Calu3 (cell line): Measurements from ENCODE around the gene SERGEF. TPM values are rescaled to one million over a fixed set of nuclear protein-coding genes. Genes with fewer than 3 reads are reported as not detected.
"Not testable (repeated sequence)": the region's sequence is repeated elsewhere in the genome, so short reads cannot be mapped to it uniquely, and the experiment has no call there.

Experiments
- BruUV-seq: library from RNA; stranded (reverse); fragments of 400-500 nt; replicated peaks from 2 replicates; lab custom pipeline; 2021; lab: Mats Ljungman, UMichigan
- CTCF ChIA-PET: fragments of 300-600 bp; sonication (Branson Sonifier 250); formaldehyde crosslinking; loops from one replicate; lab custom pipeline; 2022; ENCODE audit warnings: antibody characterized with exemption; lab: Charles Lee
- DNase-seq: peaks from one replicate; pipeline ENCODE4 v3.0.0; 2022
- H3K27ac Mint-ChIP-seq: one replicate; pipeline ENCODE4 v1.8.0; 2022; ENCODE audit warnings: mixed read lengths; ENCODE audit not compliant: unreplicated experiment
- H3K27me3 Mint-ChIP-seq: one replicate; pipeline ENCODE4 v1.8.0; 2022; ENCODE audit warnings: mixed read lengths; ENCODE audit not compliant: unreplicated experiment
- H3K36me3 Mint-ChIP-seq: one replicate; pipeline ENCODE4 v1.8.0; 2022; ENCODE audit warnings: mild to moderate bottlenecking, moderate library complexity, mixed read lengths; ENCODE audit not compliant: insufficient read depth, unreplicated experiment
- H3K4me1 Mint-ChIP-seq: one replicate; pipeline ENCODE4 v1.8.0; 2022; ENCODE audit warnings: mild to moderate bottlenecking, low read depth, mixed read lengths; ENCODE audit not compliant: unreplicated experiment
- H3K4me3 Mint-ChIP-seq: one replicate; pipeline ENCODE4 v1.8.0; 2022; ENCODE audit warnings: mild to moderate bottlenecking, low read depth, moderate library complexity, mixed read lengths; ENCODE audit not compliant: unreplicated experiment
- H3K9me3 Mint-ChIP-seq: one replicate; pipeline ENCODE4 v1.8.0; 2022; ENCODE audit warnings: low read depth, mixed read lengths; ENCODE audit not compliant: unreplicated experiment
- CTCF ChIP-seq: fragments of 200-600 bp; IDR thresholded peaks from one replicate; pipeline ENCODE4 v1.8.0; 2022; ENCODE audit warnings: antibody characterized with exemption; ENCODE audit not compliant: unreplicated experiment
- intact Hi-C: fragments of 100-400 bp; cut with micrococcal nuclease; formaldehyde crosslinking; loops from one replicate; pipeline ENCODE4 v1.10.0; 2022; ENCODE audit not compliant: unreplicated experiment
- total RNA-seq: library from RNA; stranded (reverse); gene quantifications from 2 replicates; pipeline ENCODE4 v1.2.3, GENCODE V29; 2022

SERGEF gene
- total RNA-seq, 1 experiment from 2014 or later = 28.1 TPM

DNA sequence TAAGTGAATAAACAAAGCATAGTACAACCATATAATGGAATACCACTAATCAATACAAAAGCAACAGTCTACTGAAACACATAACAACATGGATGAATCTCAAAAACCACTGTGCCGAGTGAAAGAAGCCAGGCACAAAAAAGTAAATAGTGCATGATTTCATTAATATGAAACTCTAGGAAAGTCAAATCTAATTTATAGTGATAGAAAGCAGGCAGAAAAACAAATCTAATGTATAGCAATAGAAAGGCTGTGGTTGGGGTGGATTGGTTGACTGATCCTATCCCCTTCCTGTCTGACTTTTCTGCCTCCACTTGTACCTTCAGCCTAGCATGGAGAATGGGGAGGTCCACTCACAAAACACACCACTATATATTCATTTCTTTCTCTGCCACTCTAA is 115.4 kb downstream of the SERGEF start:
- CTCF ChIA-PET = no interaction called here
- no peak for TF ChIP-seq CTCF

DNA sequence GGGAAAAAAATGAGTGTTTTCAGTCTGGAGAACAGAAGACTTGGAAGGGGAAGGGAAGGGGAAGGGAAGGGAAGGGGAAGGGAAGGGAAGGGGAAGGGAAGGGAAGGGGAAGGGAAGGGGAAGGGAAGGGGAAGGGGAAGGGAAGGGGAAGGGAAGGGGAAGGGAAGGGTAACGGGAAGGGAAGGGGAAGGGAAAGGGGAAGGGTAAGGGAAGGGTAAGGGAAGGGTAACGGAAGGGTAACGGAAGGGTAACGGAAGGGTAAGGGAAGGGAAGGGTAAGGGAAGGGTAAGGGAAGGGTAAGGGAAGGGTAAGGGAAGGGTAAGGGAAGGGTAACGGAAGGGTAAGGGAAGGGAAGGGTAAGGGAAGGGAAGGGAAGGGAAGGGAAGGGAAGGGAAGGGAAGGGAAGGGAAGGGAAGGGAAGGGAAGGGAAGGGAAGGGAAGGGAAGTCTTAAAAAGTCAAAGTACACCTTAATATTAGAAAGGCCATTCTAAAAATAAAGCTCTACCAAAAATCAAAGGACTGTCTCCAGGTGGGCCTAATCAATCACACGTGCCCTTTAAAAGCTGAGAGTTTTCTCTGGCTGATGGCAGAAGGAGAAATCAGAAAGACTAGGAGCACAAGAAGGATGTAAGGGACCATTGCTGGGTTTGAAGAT is 116.2 kb downstream of the SERGEF start:
- intact Hi-C loops, H3K4me1 Mint-ChIP-seq, BruUV-seq, H3K4me3 Mint-ChIP-seq, H3K27me3 Mint-ChIP-seq, DNase-seq, H3K9me3 Mint-ChIP-seq, H3K36me3 Mint-ChIP-seq, H3K27ac Mint-ChIP-seq: not testable (repeated sequence)
- CTCF ChIA-PET = interaction anchor here (0.6 to 1.3 kb wide), 4 partner anchors 10 to 369 kb away, joined by 3 read pairs; partner anchors contain the start of gene SAA1

More for the DNA sequence above, 115.4 kb downstream of the SERGEF start:
- Mint-ChIP-seq H3K9me3 (no peaks in the 10 kb centered on the region), H3K4me3 (no peak overlapping the region), H3K27me3 (no peaks in the 10 kb centered on the region), H3K36me3 (no peaks in the 10 kb centered on the region), H3K4me1 (no peaks in the 10 kb centered on the region), H3K27ac (no peak overlapping the region)
- no TSS peak for BruUV-seq
- no peak for DNase-seq
- intact Hi-C loops = no loop called here

DNA sequence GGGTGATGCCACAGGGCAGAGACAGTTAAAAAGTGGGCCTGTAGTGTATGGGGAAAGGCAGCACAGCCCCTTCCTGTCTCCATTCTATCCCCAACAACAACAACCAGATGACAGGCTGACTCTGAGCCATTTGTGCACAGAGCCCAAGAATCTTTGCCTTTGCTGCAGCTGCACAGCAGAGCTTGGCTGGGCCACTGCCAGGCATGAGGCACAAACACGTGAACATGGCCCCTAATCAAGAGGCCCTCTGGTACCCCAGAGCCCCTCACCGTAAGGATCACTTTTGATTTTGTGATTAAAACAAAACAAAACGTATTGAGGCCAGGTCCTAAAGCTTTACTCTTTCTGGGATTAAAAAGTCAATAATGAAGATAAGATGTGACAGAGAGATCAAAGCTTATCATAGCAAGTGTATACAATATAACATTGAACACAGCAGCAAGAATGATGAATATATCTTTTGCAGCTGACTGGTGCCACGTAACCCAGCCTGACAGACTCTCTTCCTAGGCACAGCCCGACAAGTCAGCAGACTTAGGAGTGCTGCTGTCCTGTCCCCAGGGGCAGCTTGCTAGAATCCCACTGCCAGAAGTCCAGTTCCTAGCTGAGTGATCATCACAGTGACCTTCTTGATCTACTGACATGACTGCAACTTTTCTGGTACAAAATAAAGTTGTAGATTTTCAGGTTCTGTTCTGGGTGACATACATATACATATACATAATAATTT is 117.8 kb downstream of the SERGEF start:
- no peak for TF ChIP-seq CTCF
- Mint-ChIP-seq H3K27me3 (no peaks in the 10 kb centered on the region), H3K4me1 (no peaks in the 10 kb centered on the region), H3K9me3 (no peaks in the 10 kb centered on the region), H3K27ac (no peak overlapping the region), H3K36me3 (no peaks in the 10 kb centered on the region), H3K4me3 (no peak overlapping the region)
- DNase-seq = no peak
- CTCF ChIA-PET = no interaction called here
- no TSS peak for BruUV-seq
- intact Hi-C loops = no loop called here

- BruUV-seq = no TSS peak
- Mint-ChIP-seq H3K27ac (no peak overlapping the region), H3K27me3 (no peaks in the 10 kb centered on the region), H3K36me3 (no peaks in the 10 kb centered on the region), H3K4me3 (no peak overlapping the region), H3K4me1 (no peaks in the 10 kb centered on the region), H3K9me3 (no peaks in the 10 kb centered on the region)
- intact Hi-C loops = no loop called here
- CTCF ChIA-PET = no interaction called here
- DNase-seq = no peak
- no peak for TF ChIP-seq CTCF
Measured at GRCh38 chr11:17892409-17892808, 120.4 kb downstream of the SERGEF start.

DNA sequence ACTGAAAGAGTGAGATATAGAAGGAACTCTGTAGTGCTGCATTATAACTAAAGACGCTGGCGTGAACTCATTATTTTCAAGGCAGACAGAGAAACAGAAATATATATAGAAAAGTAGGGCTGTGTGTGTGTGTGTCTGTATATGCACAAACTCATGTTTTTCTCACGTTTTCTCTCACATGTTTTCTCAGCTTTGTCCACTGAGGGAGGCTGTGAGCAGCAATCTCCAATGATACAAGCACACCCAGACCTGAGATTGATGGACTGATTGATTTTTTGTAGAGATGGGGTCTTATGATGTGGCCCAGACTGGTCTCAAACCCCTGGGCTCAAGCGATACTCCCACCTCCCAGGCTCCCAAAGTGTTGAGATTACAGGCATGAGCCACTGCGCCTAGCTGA is 122.5 kb downstream of the SERGEF start:
- Mint-ChIP-seq H3K36me3 (no peaks in the 10 kb centered on the region), H3K27me3 (no peaks in the 10 kb centered on the region), H3K9me3 (no peaks in the 10 kb centered on the region), H3K4me1 (no peaks in the 10 kb centered on the region), H3K27ac (no peak overlapping the region), H3K4me3 (no peak overlapping the region)
- peak; percentile 29 for TF ChIP-seq CTCF
- no peak for DNase-seq
- intact Hi-C loops = no loop called here
- no TSS peak for BruUV-seq
- CTCF ChIA-PET = no interaction called here
